HEK293 (cell line): Measurements from ENCODE around the gene GJB4.

ENCODE experiments used
- CTCF ChIA-PET: fragments of 350-600 bp; formaldehyde crosslinking; extraction: SDS; loops from one replicate; lab custom pipeline; 2021; ENCODE audit warnings: antibody characterized with exemption; lab: Yijun Ruan, JAX
- POLR2A ChIA-PET: fragments of 300-600 bp; formaldehyde crosslinking; extraction: SDS; loops from one replicate; lab custom pipeline; 2020; ENCODE audit warnings: antibody characterized with exemption, inconsistent platforms; lab: Yijun Ruan, JAX
- H3K27ac ChIP-seq: fragments of 200-500 bp; sonication (Bioruptor generic); 2 replicates; pipeline ENCODE4 v1.5.1; 2014; ENCODE audit warnings: low read depth, low read length, control low read depth, inconsistent platforms; ENCODE audit errors: extremely low read depth
- H3K36me3 ChIP-seq, 2 experiments: fragments of 200-500 bp in 1 of 2; sonication (Bioruptor generic) in 1 of 2; 1 replicate in 1 of 2; 2 replicates in 1 of 2; pipeline ENCODE4 v1.5.1; 2014 to 2017; ENCODE audit warnings: inconsistent platforms in 2 of 2, low read length in 2 of 2; ENCODE audit not compliant: control insufficient read depth in 2 of 2, insufficient read depth in 1 of 2
- H3K4me1 ChIP-seq: fragments of 200-500 bp; sonication (Bioruptor generic); 2 replicates; pipeline ENCODE4 v1.5.1; 2014; ENCODE audit warnings: mild to moderate bottlenecking, low read length, inconsistent platforms; ENCODE audit not compliant: control insufficient read depth, insufficient read depth
- H3K4me3 ChIP-seq: 2 replicates; pipeline ENCODE4 v1.5.1; 2011; ENCODE audit warnings: low read depth, mild to moderate bottlenecking, control low read depth, low read length, moderate library complexity
- H3K9me3 ChIP-seq: fragments of 200-500 bp; sonication (Bioruptor generic); 2 replicates; pipeline ENCODE4 v1.5.1; 2014; ENCODE audit warnings: low read depth, low read length, inconsistent platforms; ENCODE audit not compliant: control insufficient read depth, insufficient read depth
- ATF2 ChIP-seq: fragments of 450-650 bp; formaldehyde crosslinking; IDR thresholded peaks from 2 replicates; pipeline ENCODE4 v1.5.1; 2016; ENCODE audit warnings: missing biosample characterization, missing genetic modification characterization, low read depth
- BCL11B ChIP-seq: fragments of 450-650 bp; formaldehyde crosslinking; IDR thresholded peaks from 2 replicates; pipeline ENCODE4 v1.5.1; 2016; ENCODE audit warnings: low read depth, missing biosample characterization, missing genetic modification characterization
- KLF17 ChIP-seq: fragments of 450-650 bp; formaldehyde crosslinking; IDR thresholded peaks from 2 replicates; pipeline ENCODE4 v1.5.1; 2016; ENCODE audit warnings: missing biosample characterization, missing genetic modification characterization
- KLF9 ChIP-seq: fragments of 450-650 bp; formaldehyde crosslinking; IDR thresholded peaks from 2 replicates; pipeline ENCODE4 v1.5.1; 2016; ENCODE audit warnings: missing biosample characterization, missing genetic modification characterization, low read depth
- PRDM1 ChIP-seq: fragments of 450-650 bp; formaldehyde crosslinking; IDR thresholded peaks from 2 replicates; pipeline ENCODE4; 2016; ENCODE audit warnings: missing biosample characterization, missing genetic modification characterization
- PRDM10 ChIP-seq: fragments of 450-650 bp; formaldehyde crosslinking; IDR thresholded peaks from 2 replicates; pipeline ENCODE4 v1.5.1; 2016; ENCODE audit warnings: missing biosample characterization, missing genetic modification characterization
- ZBTB49 ChIP-seq: fragments of 450-650 bp; formaldehyde crosslinking; IDR thresholded peaks from 2 replicates; pipeline ENCODE4 v1.5.1; 2016; ENCODE audit warnings: missing biosample characterization, missing genetic modification characterization, low read depth
- ZFP37 ChIP-seq: fragments of 450-650 bp; formaldehyde crosslinking; IDR thresholded peaks from 2 replicates; pipeline ENCODE4 v1.5.1; 2016; ENCODE audit warnings: missing biosample characterization, missing genetic modification characterization
- ZNF155 ChIP-seq: fragments of 450-650 bp; formaldehyde crosslinking; IDR thresholded peaks from 2 replicates; pipeline ENCODE4 v1.5.1; 2016; ENCODE audit warnings: missing biosample characterization, missing genetic modification characterization
- ZNF23 ChIP-seq: fragments of 450-650 bp; formaldehyde crosslinking; IDR thresholded peaks from 2 replicates; pipeline ENCODE4 v1.5.1; 2016; ENCODE audit warnings: missing biosample characterization, missing genetic modification characterization, borderline replicate concordance
- ZNF350 ChIP-seq: fragments of 450-650 bp; formaldehyde crosslinking; IDR thresholded peaks from 2 replicates; pipeline ENCODE4 v1.5.0; 2017; ENCODE audit warnings: missing biosample characterization, mild to moderate bottlenecking, missing genetic modification characterization
- ZNF473 ChIP-seq: fragments of 450-650 bp; formaldehyde crosslinking; IDR thresholded peaks from 2 replicates; pipeline ENCODE4 v1.5.1; 2017; ENCODE audit warnings: missing biosample characterization, missing genetic modification characterization
- ZNF530 ChIP-seq: fragments of 450-650 bp; formaldehyde crosslinking; IDR thresholded peaks from 2 replicates; pipeline ENCODE4 v1.5.1; 2016; ENCODE audit warnings: low read depth, missing biosample characterization, missing genetic modification characterization
- ZNF639 ChIP-seq: fragments of 450-650 bp; formaldehyde crosslinking; IDR thresholded peaks from 2 replicates; pipeline ENCODE4 v1.5.1; 2016; ENCODE audit warnings: missing biosample characterization, missing genetic modification characterization
- ZNF670 ChIP-seq: fragments of 450-650 bp; formaldehyde crosslinking; IDR thresholded peaks from 2 replicates; pipeline ENCODE4 v1.5.1; 2016; ENCODE audit warnings: missing biosample characterization, missing genetic modification characterization, low read depth
- ZNF701 ChIP-seq: fragments of 450-650 bp; formaldehyde crosslinking; IDR thresholded peaks from 2 replicates; pipeline ENCODE4 v1.5.1; 2016; ENCODE audit warnings: missing biosample characterization, missing genetic modification characterization
- ZSCAN18 ChIP-seq: fragments of 450-650 bp; formaldehyde crosslinking; IDR thresholded peaks from 2 replicates; pipeline ENCODE4 v1.5.1; 2016; ENCODE audit warnings: missing biosample characterization, missing genetic modification characterization

GJB4 gene

GRCh38 chr1:34779005-34779404 lies 19.5 kb downstream of the GJB4 start:
- H3K4me1 ChIP-seq = no peaks in the 10 kb centered on the region
- H3K27ac ChIP-seq = no peak overlapping the region
- TF ChIP-seq ZNF670 (no peak), PRDM1 (no peak), ZNF530 (tag by site-specific recombination) (no peak), ZNF350 (no peak), PRDM10 (tag by site-specific recombination) (no peak), ZSCAN18 (tag by site-specific recombination) (no peak), ZNF639 (tag by site-specific recombination) (no peak), ZNF155 (tag by site-specific recombination) (no peak), ZNF23 (no peak), ZNF701 (tag by site-specific recombination) (no peak), ATF2 (tag by site-specific recombination) (no peak), KLF17 (no peak), ZBTB49 (tag by site-specific recombination) (no peak), BCL11B (no peak), ZFP37 (tag by site-specific recombination) (no peak), ZNF473 (tag by site-specific recombination) (no peak), KLF9 (tag by site-specific recombination) (no peak)
- no peaks in the 10 kb centered on the region for H3K9me3 ChIP-seq
- CTCF ChIA-PET = interaction anchor here (0.6 to 2.5 kb wide), 5 partner anchors 8 to 404 kb away, joined by 3 to 11 read pairs (median 5); no protein-coding TSS in a partner anchor
- H3K36me3 ChIP-seq = no peaks in the 10 kb centered on the region
- H3K4me3 ChIP-seq = no peak overlapping the region
- POLR2A ChIA-PET = no interaction called here
